Esophagus muscularis mucosa (tissue), 4 donors: Measurements from ENCODE around the gene RGL3. TPM values are rescaled to one million over a fixed set of nuclear protein-coding genes. Genes with fewer than 3 reads are reported as not detected.
"Not testable (repeated sequence)": the region's sequence is repeated elsewhere in the genome, so short reads cannot be mapped to it uniquely, and the experiment has no call there.

ENCODE experiments used
- DNase-seq: peaks from one replicate; pipeline ENCODE4 v3.0.0-alpha.2; 2017; ENCODE audit errors: extremely low spot score
- H3K27ac ChIP-seq, 4 donors: fragments of 200-600 bp; sonication (generic); replicated peaks in 1 of 4; 1 replicate in 3 of 4; 2 replicates in 1 of 4; pipeline ENCODE4 v1.5.1; 2016 to 2019; ENCODE audit warnings: mild to moderate bottlenecking in 1 of 4
- H3K27me3 ChIP-seq, 4 donors: fragments of 200-600 bp; sonication (generic); one replicate each; pipeline versions ENCODE4 v1.5.1 to v1.6.0; 2016 to 2019
- H3K36me3 ChIP-seq, 4 donors: fragments of 200-600 bp; sonication (generic); one replicate each; pipeline ENCODE4 v1.5.1; 2016 to 2019
- H3K4me1 ChIP-seq, 4 donors: fragments of 200-600 bp; sonication (generic); one replicate each; pipeline ENCODE4 v1.5.1; 2016 to 2019
- H3K4me3 ChIP-seq, 4 donors: fragments of 200-600 bp; sonication (generic); 1 replicate in 2 of 4; 2 replicates in 2 of 4; pipeline ENCODE4 v1.5.1; 2016 to 2019; ENCODE audit warnings: mild to moderate bottlenecking in 4 of 4, moderate library complexity in 1 of 4
- H3K9me3 ChIP-seq, 4 donors: fragments of 200-600 bp; sonication (generic); 1 replicate in 3 of 4; 2 replicates in 1 of 4; pipeline ENCODE4 v1.5.1; 2016 to 2019
- EP300 ChIP-seq: sonication (generic); formaldehyde crosslinking; IDR thresholded peaks from one replicate; pipeline ENCODE4 v1.6.1; 2017; ENCODE audit warnings: antibody characterized with exemption
- POLR2A ChIP-seq: fragments of 450-650 bp; IDR thresholded peaks from one replicate; pipeline ENCODE4 v1.6.1; 2017; ENCODE audit warnings: antibody characterized with exemption, moderate library complexity, mild to moderate bottlenecking, low read depth
- POLR2AphosphoS5 ChIP-seq, 2 donors: sonication (generic); formaldehyde crosslinking; IDR thresholded peaks; one replicate each; pipeline ENCODE4 v1.6.1; 2017; ENCODE audit warnings: antibody characterized with exemption in 2 of 2
- WGBS: methylation state at CpG from one replicate; pipeline ENCODE4 v1.1.5; 2018; 5-methylcytosine and 5-hydroxymethylcytosine counted together
- intact Hi-C: fragments of 100-400 bp; cut with DNase I; formaldehyde crosslinking; loops from one replicate; pipeline ENCODE4 v1.15.1; 2023
- total RNA-seq, 4 donors: library from RNA; depleted of rRNA; stranded (reverse); fragments of >200 nt; gene quantifications; one replicate each; pipeline versions ENCODE4 v1.1.0 to v1.2.1, GENCODE V29; 2016
- TF ChIP-seq, protein P1 (sequence below), 3 experiments: fragments of 200-600 bp in 2 of 3; fragments of 450-650 bp in 1 of 3; sonication (generic) in 2 of 3; IDR thresholded peaks; one replicate each; pipeline ENCODE4 v1.5.1; 2017 to 2019; ENCODE audit warnings: antibody characterized with exemption in 3 of 3, mild to moderate bottlenecking in 2 of 3, moderate library complexity in 1 of 3

The RGL3 gene
- total RNA-seq, 4 donors from 2014 or later = 1.2 to 7.9 (median 2.0) TPM

DNA sequence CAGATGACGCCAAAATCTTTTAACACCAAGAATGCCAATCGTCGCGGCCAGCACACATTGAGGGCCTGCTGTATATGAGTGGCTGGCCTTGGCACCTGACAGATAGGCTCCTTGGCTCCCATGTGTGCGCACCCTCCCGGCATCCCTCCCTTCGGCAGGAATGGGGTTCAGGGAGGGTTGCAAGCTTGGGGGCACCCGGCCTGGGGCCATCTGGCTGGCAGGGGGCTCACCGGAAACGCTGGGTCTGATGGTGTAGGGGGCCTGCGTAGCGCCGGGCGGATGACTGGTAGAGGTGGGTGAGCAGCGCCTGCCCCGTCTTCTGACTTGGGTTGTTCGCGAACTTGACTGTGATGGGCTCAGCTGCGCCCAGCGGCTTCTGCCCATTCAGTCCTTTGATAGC, 38.7 kb upstream of the RGL3 start:
- H3K36me3 ChIP-seq = no peaks in the 10 kb centered on the region
- TF ChIP-seq, protein P1, sequence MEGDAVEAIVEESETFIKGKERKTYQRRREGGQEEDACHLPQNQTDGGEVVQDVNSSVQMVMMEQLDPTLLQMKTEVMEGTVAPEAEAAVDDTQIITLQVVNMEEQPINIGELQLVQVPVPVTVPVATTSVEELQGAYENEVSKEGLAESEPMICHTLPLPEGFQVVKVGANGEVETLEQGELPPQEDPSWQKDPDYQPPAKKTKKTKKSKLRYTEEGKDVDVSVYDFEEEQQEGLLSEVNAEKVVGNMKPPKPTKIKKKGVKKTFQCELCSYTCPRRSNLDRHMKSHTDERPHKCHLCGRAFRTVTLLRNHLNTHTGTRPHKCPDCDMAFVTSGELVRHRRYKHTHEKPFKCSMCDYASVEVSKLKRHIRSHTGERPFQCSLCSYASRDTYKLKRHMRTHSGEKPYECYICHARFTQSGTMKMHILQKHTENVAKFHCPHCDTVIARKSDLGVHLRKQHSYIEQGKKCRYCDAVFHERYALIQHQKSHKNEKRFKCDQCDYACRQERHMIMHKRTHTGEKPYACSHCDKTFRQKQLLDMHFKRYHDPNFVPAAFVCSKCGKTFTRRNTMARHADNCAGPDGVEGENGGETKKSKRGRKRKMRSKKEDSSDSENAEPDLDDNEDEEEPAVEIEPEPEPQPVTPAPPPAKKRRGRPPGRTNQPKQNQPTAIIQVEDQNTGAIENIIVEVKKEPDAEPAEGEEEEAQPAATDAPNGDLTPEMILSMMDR (IDR thresholded peaks at IDR 0.05) = no peak
- TF ChIP-seq POLR2A = no peak
- peaks cover 0 to 46% (median 0%) of the 10 kb centered on the region in 4 donors for H3K27me3 ChIP-seq
- H3K4me3 ChIP-seq = no peak overlapping the region
- WGBS = 84% methylated on average over 17 of the region's 20 CpGs
- no peaks in the 10 kb centered on the region for H3K9me3 ChIP-seq
- no peaks in the 10 kb centered on the region for H3K4me1 ChIP-seq
- intact Hi-C loops = no loop called here
- H3K27ac ChIP-seq = no peak overlapping the region
- no peak for DNase-seq

DNA sequence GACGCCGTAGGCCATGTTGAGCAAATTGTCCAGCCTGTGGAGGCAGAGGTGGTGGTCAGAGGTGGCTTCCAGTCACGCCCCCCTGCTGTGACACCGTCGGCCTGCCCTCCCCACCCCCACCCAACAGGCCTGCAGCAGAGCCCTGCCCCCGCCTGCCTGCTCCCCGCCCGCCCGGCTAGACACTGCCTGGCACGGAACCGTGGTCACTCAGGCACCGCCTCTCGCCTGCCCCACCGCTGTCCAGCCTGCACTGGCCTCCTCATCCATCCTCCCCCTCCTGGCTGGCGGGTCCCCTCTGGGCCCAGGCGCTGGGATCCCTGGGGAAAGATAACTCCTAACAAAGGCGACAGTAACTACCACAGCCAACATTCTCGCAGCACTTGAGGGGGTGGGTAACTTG, 38.0 kb upstream of the RGL3 start:
- H3K27ac ChIP-seq = no peak overlapping the region
- no peaks in the 10 kb centered on the region for H3K9me3 ChIP-seq
- peaks cover 0 to 51% (median 0%) of the 10 kb centered on the region in 4 donors for H3K27me3 ChIP-seq
- DNase-seq = no peak
- TF ChIP-seq POLR2A (no peak), EP300 (no peak), POLR2AphosphoS5 (IDR thresholded peaks at IDR 0.05) (no peak)
- TF ChIP-seq, protein P1 (IDR thresholded peaks at IDR 0.05) = no peak
- WGBS = 24% methylated on average over 5 of the region's 18 CpGs
- no peaks in the 10 kb centered on the region for H3K36me3 ChIP-seq
- no peak overlapping the region for H3K4me3 ChIP-seq
- intact Hi-C loops = no loop called here
- H3K4me1 ChIP-seq = no peaks in the 10 kb centered on the region

GRCh38 chr19:11456659-11457058, 37.5 kb upstream of the RGL3 start:
- TF ChIP-seq POLR2A (no peak), EP300 (no peak), POLR2AphosphoS5 (IDR thresholded peaks at IDR 0.05) (no peak)
- TF ChIP-seq, protein P1 (IDR thresholded peaks at IDR 0.05) = no peak

GRCh38 chr19:11455233-11455554, 36.1 kb upstream of the RGL3 start:
- H3K4me1 ChIP-seq, H3K4me3 ChIP-seq, intact Hi-C loops, DNase-seq, H3K27ac ChIP-seq, H3K9me3 ChIP-seq, H3K36me3 ChIP-seq: not testable (repeated sequence)
- 86% methylated on average over 9 of the region's 9 CpGs for WGBS
- H3K27me3 ChIP-seq = peaks cover 0 to 49% (median 0%) of the 10 kb centered on the region in 4 donors

More at GRCh38 chr19:11456659-11457058, 37.5 kb upstream of the RGL3 start:
- H3K4me1 ChIP-seq = peaks cover 0 to 3% (median 0%) of the 10 kb centered on the region in 4 donors
- no peak for DNase-seq
- WGBS = 95% methylated on average over 7 of the region's 7 CpGs
- H3K4me3 ChIP-seq = no peak overlapping the region
- H3K9me3 ChIP-seq = no peaks in the 10 kb centered on the region
- peaks cover 0 to 54% (median 0%) of the 10 kb centered on the region in 4 donors for H3K27me3 ChIP-seq
- intact Hi-C loops = no loop called here
- H3K36me3 ChIP-seq = no peaks in the 10 kb centered on the region
- H3K27ac ChIP-seq = no peak overlapping the region

GRCh38 chr19:11453468-11454341, 34.6 kb upstream of the RGL3 start:
- Histone ChIP-seq H3K4me1 (peaks cover 0 to 6% (median 0%) of the 10 kb centered on the region in 4 donors), H3K9me3 (no peaks in the 10 kb centered on the region), H3K4me3 (no peak overlapping the region), H3K27ac (no peak overlapping the region), H3K36me3 (peaks cover 17 to 23% (median 19%) of the 10 kb centered on the region in 4 donors), H3K27me3 (peaks cover 0 to 34% (median 0%) of the 10 kb centered on the region in 4 donors)
- no peak for DNase-seq
- 65% methylated on average over 22 of the region's 27 CpGs for WGBS
- intact Hi-C loops = no loop called here
- TF ChIP-seq EP300 = no peak
- TF ChIP-seq, protein P1 (IDR thresholded peaks at IDR 0.05) = peak in 1 of 3 experiments; percentile 31
